ENCODE results near the gene SLC66A3.

Gene SLC66A3

DNA sequence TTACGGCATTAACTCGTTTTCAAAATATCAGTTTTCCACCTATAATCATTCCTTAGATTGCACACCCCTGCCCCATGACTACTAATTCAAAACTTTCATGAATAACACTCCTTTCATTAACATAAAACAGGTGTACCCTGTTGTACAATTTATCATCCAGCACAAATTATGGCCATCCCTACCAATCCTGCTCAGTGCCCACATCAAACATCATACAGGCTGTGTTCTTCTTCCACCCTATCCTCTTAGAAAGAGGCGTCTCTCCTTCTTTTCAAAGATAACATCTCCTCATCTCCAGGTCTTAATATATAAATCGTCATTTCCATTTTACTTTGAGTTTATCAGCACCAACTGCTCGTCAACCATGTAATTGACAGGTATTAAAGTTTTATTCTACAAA, 67.6 kb downstream of the SLC66A3 start:
- no peak for DNase-seq

DNA sequence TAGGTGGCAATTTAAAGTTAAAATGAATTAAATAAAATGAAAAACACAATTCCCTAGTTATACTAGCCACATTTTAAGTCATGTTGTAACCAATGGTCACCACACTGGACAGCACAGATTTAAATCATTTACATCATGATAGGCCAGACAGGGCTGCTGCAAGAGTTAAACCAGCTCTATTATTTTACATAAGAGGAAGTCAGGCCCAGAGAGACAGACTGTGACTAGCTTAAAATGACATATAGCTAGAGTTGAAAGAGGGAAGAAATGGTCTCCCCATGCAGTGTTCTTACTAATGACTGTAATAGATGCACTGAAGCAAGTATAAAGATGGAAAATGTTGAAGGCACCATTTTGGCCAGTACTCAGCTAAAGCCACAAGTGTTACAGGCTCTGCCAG, 69.6 kb downstream of the SLC66A3 start:
- DNase-seq = no peak

DNA sequence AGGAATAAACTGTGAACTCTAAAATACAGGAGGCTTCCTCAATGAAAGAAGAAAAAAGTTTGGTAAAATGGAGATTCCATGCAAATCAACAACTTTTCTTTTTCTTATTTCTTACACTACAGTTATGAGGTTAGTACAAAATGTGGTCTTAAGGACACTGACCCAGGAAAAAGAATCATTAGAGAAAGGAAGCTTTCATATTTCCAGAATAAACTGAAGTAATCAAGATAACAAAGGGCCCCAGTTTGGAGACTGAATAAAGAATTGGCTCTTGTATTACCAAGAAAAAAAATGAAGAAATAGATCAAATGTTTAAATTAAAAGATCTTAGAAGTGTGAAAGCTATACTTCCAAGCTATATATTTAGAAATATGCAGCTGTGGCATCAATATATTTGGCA, 72.3 kb downstream of the SLC66A3 start:
- no peak for DNase-seq

Data from activated CD8-positive, alpha-beta memory T cell treated with anti-CD3 and anti-CD28 coated beads for 24 hours (primary cell).